Measurements from ENCODE around the gene PCDHGA1.

The PCDHGA1 gene

GRCh38 chr5:141494761-141495452, 164.6 kb downstream of the PCDHGA1 start:
- Histone ChIP-seq H3K27ac (ENCODE audit: low read length) (no peak overlapping the region), H3K9me3 (replicated peaks; ENCODE audit: insufficient read depth, low read length) (no peaks in the 10 kb centered on the region), H3K79me2 (ENCODE audit: low read length) (no peaks in the 10 kb centered on the region), H2AFZ (ENCODE audit: low read length) (no peak overlapping the region), H3K4me3 (ENCODE audit: low read length) (no peak overlapping the region), H3K9ac (ENCODE audit: low read length) (no peak overlapping the region), H3K9me2 (replicated peaks; ENCODE audit: insufficient read depth, low read length) (no peaks in the 10 kb centered on the region), H3K4me2 (ENCODE audit: low read depth, low read length) (no peak overlapping the region), H4K20me1 (ENCODE audit: insufficient read depth, low read length) (no peaks in the 10 kb centered on the region), H3K4me1 (ENCODE audit: low read length) (no peaks in the 10 kb centered on the region), H3K36me3 (replicated peaks; ENCODE audit: insufficient read depth, low read length) (no peaks in the 10 kb centered on the region), H3K27me3 (replicated peaks; ENCODE audit: insufficient read depth, low read length) (peaks cover 4% of the 10 kb centered on the region), H3F3A (ENCODE audit: insufficient read depth, low read length) (no peaks in the 10 kb centered on the region)
- no peak for DNase-seq
- TF ChIP-seq EZH2phosphoT487 (IDR thresholded peaks at IDR 0.05; ENCODE audit: low read length) = no peak
- TF ChIP-seq CTCF (IDR thresholded peaks at IDR 0.05; ENCODE audit: low read length) = no peak
- no peak for TF ChIP-seq EZH2 (optimal IDR thresholded peaks at IDR 0.05; ENCODE audit: low read depth, low read length)

- TF ChIP-seq EZH2phosphoT487 (IDR thresholded peaks at IDR 0.05; ENCODE audit: low read length) (no peak), CTCF (IDR thresholded peaks at IDR 0.05; ENCODE audit: low read length) (no peak), EZH2 (optimal IDR thresholded peaks at IDR 0.05; ENCODE audit: low read depth, low read length) (no peak)
- Histone ChIP-seq H3K4me2 (ENCODE audit: low read depth, low read length) (no peak overlapping the region), H3K36me3 (replicated peaks; ENCODE audit: insufficient read depth, low read length) (no peaks in the 10 kb centered on the region), H3K4me1 (ENCODE audit: low read length) (no peaks in the 10 kb centered on the region), H3F3A (ENCODE audit: insufficient read depth, low read length) (no peaks in the 10 kb centered on the region), H3K4me3 (ENCODE audit: low read length) (no peak overlapping the region), H3K9me2 (replicated peaks; ENCODE audit: insufficient read depth, low read length) (no peaks in the 10 kb centered on the region), H3K9me3 (replicated peaks; ENCODE audit: insufficient read depth, low read length) (no peaks in the 10 kb centered on the region), H3K9ac (ENCODE audit: low read length) (no peak overlapping the region), H2AFZ (ENCODE audit: low read length) (no peak overlapping the region), H4K20me1 (ENCODE audit: insufficient read depth, low read length) (no peaks in the 10 kb centered on the region), H3K27ac (ENCODE audit: low read length) (no peak overlapping the region), H3K79me2 (ENCODE audit: low read length) (no peaks in the 10 kb centered on the region), H3K27me3 (replicated peaks; ENCODE audit: insufficient read depth, low read length) (peaks cover 4% of the 10 kb centered on the region)
- no peak for DNase-seq
Observed at GRCh38 chr5:141495453-141495811, 165.1 kb downstream of the PCDHGA1 start.

- Histone ChIP-seq H3K36me3 (replicated peaks; ENCODE audit: insufficient read depth, low read length) (no peaks in the 10 kb centered on the region), H3K9ac (ENCODE audit: low read length) (no peak overlapping the region), H3K4me3 (ENCODE audit: low read length) (no peak overlapping the region), H3K9me2 (replicated peaks; ENCODE audit: insufficient read depth, low read length) (no peaks in the 10 kb centered on the region), H3K27ac (ENCODE audit: low read length) (no peak overlapping the region), H3K9me3 (replicated peaks; ENCODE audit: insufficient read depth, low read length) (no peaks in the 10 kb centered on the region), H3K27me3 (replicated peaks; ENCODE audit: insufficient read depth, low read length) (peaks cover 4% of the 10 kb centered on the region), H3K4me2 (ENCODE audit: low read depth, low read length) (no peak overlapping the region), H2AFZ (ENCODE audit: low read length) (no peak overlapping the region), H4K20me1 (ENCODE audit: insufficient read depth, low read length) (no peaks in the 10 kb centered on the region), H3K79me2 (ENCODE audit: low read length) (no peaks in the 10 kb centered on the region), H3F3A (ENCODE audit: insufficient read depth, low read length) (no peaks in the 10 kb centered on the region), H3K4me1 (ENCODE audit: low read length) (no peaks in the 10 kb centered on the region)
- TF ChIP-seq CTCF (IDR thresholded peaks at IDR 0.05; ENCODE audit: low read length) (no peak), EZH2 (optimal IDR thresholded peaks at IDR 0.05; ENCODE audit: low read depth, low read length) (no peak), EZH2phosphoT487 (IDR thresholded peaks at IDR 0.05; ENCODE audit: low read length) (no peak)
- no peak for DNase-seq
Observed at GRCh38 chr5:141496038-141496437, 165.7 kb downstream of the PCDHGA1 start.
